ENCODE data around the gene ANXA6. TPM values are rescaled to one million over a fixed set of nuclear protein-coding genes. Genes with fewer than 3 reads are reported as not detected.

The ANXA6 gene
- total RNA-seq, 1 donor from 2014 or later, result 320 TPM

DNA sequence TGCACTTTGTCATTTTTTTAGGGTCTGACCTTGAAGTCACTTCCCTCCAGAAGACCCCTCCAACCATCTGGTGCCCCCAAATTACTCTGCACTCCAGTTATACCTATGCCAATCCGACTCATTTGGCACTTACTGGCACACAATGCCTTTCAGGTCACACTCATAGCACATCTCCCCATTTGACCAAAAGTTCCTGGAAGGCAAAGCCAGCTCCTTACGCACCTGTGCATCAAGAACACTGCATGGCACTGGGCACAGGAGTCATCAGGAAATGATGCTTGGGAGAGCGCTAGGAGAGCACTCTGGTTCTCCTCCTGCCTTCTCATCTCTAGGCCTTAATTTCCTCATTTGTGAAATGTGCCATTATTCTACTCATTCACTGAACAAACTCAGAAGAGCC is 79.6 kb downstream of the ANXA6 start:
- H3K36me3 ChIP-seq (ENCODE audit: insufficient read depth, low read length), result no peaks in the 10 kb centered on the region
- Mint-ChIP-seq H3K36me3 (ENCODE audit: low read depth, unreplicated experiment) (peaks cover 5% of the 10 kb centered on the region), H3K4me1 (ENCODE audit: low read depth, unreplicated experiment) (peaks cover 34% of the 10 kb centered on the region), H3K27ac (ENCODE audit: unreplicated experiment) (no peak overlapping the region), H3K4me3 (ENCODE audit: unreplicated experiment) (no peak overlapping the region), H3K27me3 (ENCODE audit: low read depth, unreplicated experiment) (no peaks in the 10 kb centered on the region), H3K9me3 (ENCODE audit: unreplicated experiment) (no peaks in the 10 kb centered on the region)
- no peaks in the 10 kb centered on the region for H3K27me3 ChIP-seq (ENCODE audit: insufficient read depth, low read length)
- peak overlapping the region; percentile 99 for H3K9ac ChIP-seq (ENCODE audit: low read length)
- TF ChIP-seq, protein P1, sequence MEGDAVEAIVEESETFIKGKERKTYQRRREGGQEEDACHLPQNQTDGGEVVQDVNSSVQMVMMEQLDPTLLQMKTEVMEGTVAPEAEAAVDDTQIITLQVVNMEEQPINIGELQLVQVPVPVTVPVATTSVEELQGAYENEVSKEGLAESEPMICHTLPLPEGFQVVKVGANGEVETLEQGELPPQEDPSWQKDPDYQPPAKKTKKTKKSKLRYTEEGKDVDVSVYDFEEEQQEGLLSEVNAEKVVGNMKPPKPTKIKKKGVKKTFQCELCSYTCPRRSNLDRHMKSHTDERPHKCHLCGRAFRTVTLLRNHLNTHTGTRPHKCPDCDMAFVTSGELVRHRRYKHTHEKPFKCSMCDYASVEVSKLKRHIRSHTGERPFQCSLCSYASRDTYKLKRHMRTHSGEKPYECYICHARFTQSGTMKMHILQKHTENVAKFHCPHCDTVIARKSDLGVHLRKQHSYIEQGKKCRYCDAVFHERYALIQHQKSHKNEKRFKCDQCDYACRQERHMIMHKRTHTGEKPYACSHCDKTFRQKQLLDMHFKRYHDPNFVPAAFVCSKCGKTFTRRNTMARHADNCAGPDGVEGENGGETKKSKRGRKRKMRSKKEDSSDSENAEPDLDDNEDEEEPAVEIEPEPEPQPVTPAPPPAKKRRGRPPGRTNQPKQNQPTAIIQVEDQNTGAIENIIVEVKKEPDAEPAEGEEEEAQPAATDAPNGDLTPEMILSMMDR (IDR thresholded peaks at IDR 0.05; ENCODE audit: insufficient read depth, low read depth, low read length), result no peak
- TF ChIP-seq EZH2 (IDR thresholded peaks at IDR 0.05; ENCODE audit: insufficient read depth, low read length), result no peak
- no peak overlapping the region for H2AFZ ChIP-seq (ENCODE audit: low read depth, low read length)
- DNase-seq (ENCODE audit: low read depth), result no peak
- peak overlapping the region; percentile 89 for H3K4me2 ChIP-seq (ENCODE audit: low read length)
- peaks cover 66% of the 10 kb centered on the region for H3K79me2 ChIP-seq (ENCODE audit: insufficient read depth, low read length)
- H3K9me3 ChIP-seq (ENCODE audit: insufficient read depth, low read depth, low read length), result no peaks in the 10 kb centered on the region
- H4K20me1 ChIP-seq (ENCODE audit: insufficient read depth, low read length), result peaks cover 16% of the 10 kb centered on the region
- H3K4me3 ChIP-seq (ENCODE audit: insufficient read depth, low read depth, low read length), result no peak overlapping the region
- no peak for FAIRE-seq
- peaks cover 53% of the 10 kb centered on the region for H3K4me1 ChIP-seq (ENCODE audit: insufficient read depth, low read length)
- no peak overlapping the region for H3K27ac ChIP-seq (ENCODE audit: low read depth, low read length)

DNA sequence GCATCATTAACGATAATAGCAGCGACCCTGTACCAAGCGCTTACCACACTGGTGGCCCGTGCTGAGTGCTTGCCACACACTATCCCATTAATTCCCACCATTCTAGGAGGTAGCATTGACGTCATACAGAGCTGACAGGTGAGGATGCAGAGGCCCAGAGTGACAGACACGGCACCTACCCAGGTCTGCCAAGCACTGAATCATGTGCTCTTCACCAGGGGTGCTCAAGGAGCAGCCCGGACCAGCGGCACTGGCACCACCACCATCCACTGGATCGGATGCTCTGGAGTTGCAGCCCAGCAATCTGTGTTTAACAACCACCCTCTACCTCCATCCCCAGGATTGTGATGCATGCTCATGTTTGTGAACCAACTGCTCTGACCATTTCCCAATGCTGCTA is 80.2 kb downstream of the ANXA6 start:
- H3K36me3 ChIP-seq (ENCODE audit: insufficient read depth, low read length), result no peaks in the 10 kb centered on the region
- TF ChIP-seq EZH2 (IDR thresholded peaks at IDR 0.05; ENCODE audit: insufficient read depth, low read length), result no peak
- TF ChIP-seq, protein P1 (IDR thresholded peaks at IDR 0.05; ENCODE audit: insufficient read depth, low read depth, low read length), result no peak
- peaks cover 16% of the 10 kb centered on the region for H4K20me1 ChIP-seq (ENCODE audit: insufficient read depth, low read length)
- Mint-ChIP-seq H3K27ac (ENCODE audit: unreplicated experiment) (no peak overlapping the region), H3K27me3 (ENCODE audit: low read depth, unreplicated experiment) (no peaks in the 10 kb centered on the region), H3K4me3 (ENCODE audit: unreplicated experiment) (peak overlapping the region; percentile 48), H3K36me3 (ENCODE audit: low read depth, unreplicated experiment) (peaks cover 5% of the 10 kb centered on the region), H3K4me1 (ENCODE audit: low read depth, unreplicated experiment) (peaks cover 34% of the 10 kb centered on the region), H3K9me3 (ENCODE audit: unreplicated experiment) (no peaks in the 10 kb centered on the region)
- no peak overlapping the region for H3K4me2 ChIP-seq (ENCODE audit: low read length)
- peaks cover 66% of the 10 kb centered on the region for H3K79me2 ChIP-seq (ENCODE audit: insufficient read depth, low read length)
- H3K4me1 ChIP-seq (ENCODE audit: insufficient read depth, low read length), result peaks cover 54% of the 10 kb centered on the region
- no peak overlapping the region for H3K27ac ChIP-seq (ENCODE audit: low read depth, low read length)
- no peaks in the 10 kb centered on the region for H3K9me3 ChIP-seq (ENCODE audit: insufficient read depth, low read depth, low read length)
- no peak overlapping the region for H2AFZ ChIP-seq (ENCODE audit: low read depth, low read length)
- no peak for FAIRE-seq
- H3K9ac ChIP-seq (ENCODE audit: low read length), result no peak overlapping the region
- DNase-seq (ENCODE audit: low read depth), result no peak
- no peaks in the 10 kb centered on the region for H3K27me3 ChIP-seq (ENCODE audit: insufficient read depth, low read length)
- H3K4me3 ChIP-seq (ENCODE audit: insufficient read depth, low read depth, low read length), result no peak overlapping the region

DNA sequence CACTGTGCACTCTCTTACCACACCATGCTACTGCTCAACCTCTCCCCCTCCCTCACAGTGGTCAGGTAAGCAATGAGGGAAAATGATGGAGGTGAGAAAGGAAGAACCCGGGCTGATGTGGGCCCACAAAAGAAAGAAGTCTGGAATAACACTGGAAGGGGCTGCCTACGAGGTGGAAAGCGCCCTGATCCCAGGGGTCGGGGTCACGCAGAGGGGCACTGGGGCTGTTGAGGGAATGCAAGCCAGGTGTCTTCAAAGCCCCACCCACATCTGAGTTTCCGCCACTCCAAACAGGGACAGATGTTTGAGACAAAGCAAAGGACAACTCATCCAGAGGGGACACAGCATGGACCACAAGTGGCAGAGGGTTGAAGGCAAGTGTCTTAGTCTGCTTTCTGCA is 81.0 kb downstream of the ANXA6 start:
- no peak overlapping the region for H3K27ac Mint-ChIP-seq (ENCODE audit: unreplicated experiment)
- Histone ChIP-seq H3K4me2 (ENCODE audit: low read length) (peak overlapping the region; percentile 73), H3K36me3 (ENCODE audit: insufficient read depth, low read length) (no peaks in the 10 kb centered on the region), H3K4me1 (ENCODE audit: insufficient read depth, low read length) (peaks cover 59% of the 10 kb centered on the region), H3K79me2 (ENCODE audit: insufficient read depth, low read length) (peaks cover 74% of the 10 kb centered on the region), H3K27me3 (ENCODE audit: insufficient read depth, low read length) (no peaks in the 10 kb centered on the region), H3K9ac (ENCODE audit: low read length) (peak overlapping the region; percentile 62), H3K27ac (ENCODE audit: low read depth, low read length) (peak overlapping the region; percentile 82), H3K4me3 (ENCODE audit: insufficient read depth, low read depth, low read length) (peak overlapping the region; percentile 3), H3K9me3 (ENCODE audit: insufficient read depth, low read depth, low read length) (no peaks in the 10 kb centered on the region), H4K20me1 (ENCODE audit: insufficient read depth, low read length) (peaks cover 16% of the 10 kb centered on the region), H2AFZ (ENCODE audit: low read depth, low read length) (no peak overlapping the region)
- H3K4me3 Mint-ChIP-seq (ENCODE audit: unreplicated experiment), result peak overlapping the region; percentile 64
- H3K36me3 Mint-ChIP-seq (ENCODE audit: low read depth, unreplicated experiment), result peaks cover 5% of the 10 kb centered on the region
- no peak for DNase-seq (ENCODE audit: low read depth)
- H3K4me1 Mint-ChIP-seq (ENCODE audit: low read depth, unreplicated experiment), result peaks cover 39% of the 10 kb centered on the region
- FAIRE-seq, result no peak
- no peaks in the 10 kb centered on the region for H3K9me3 Mint-ChIP-seq (ENCODE audit: unreplicated experiment)
- H3K27me3 Mint-ChIP-seq (ENCODE audit: low read depth, unreplicated experiment), result no peaks in the 10 kb centered on the region
- TF ChIP-seq, protein P1 (IDR thresholded peaks at IDR 0.05; ENCODE audit: insufficient read depth, low read depth, low read length), result no peak
- no peak for TF ChIP-seq EZH2 (IDR thresholded peaks at IDR 0.05; ENCODE audit: insufficient read depth, low read length)
